Neutrophil (primary cell): Measurements from ENCODE around the gene GUCD1.

Experiments
- H3K27ac ChIP-seq: fragments of 200-600 bp; sonication (generic); 2 replicates; pipeline ENCODE4 v1.5.1; 2016; ENCODE audit warnings: mild to moderate bottlenecking, moderate library complexity
- H3K27me3 ChIP-seq: fragments of 200-600 bp; sonication (generic); 2 replicates; pipeline ENCODE4 v1.6.0; 2016; ENCODE audit warnings: mild to moderate bottlenecking
- H3K36me3 ChIP-seq: fragments of 200-600 bp; sonication (generic); 2 replicates; pipeline ENCODE4 v1.5.1; 2017
- H3K4me1 ChIP-seq, 2 experiments: fragments of 200-600 bp in 1 of 2; sonication (generic) in 1 of 2; 1 replicate in 1 of 2; 2 replicates in 1 of 2; pipeline versions ENCODE4 v1.5.1 to v1.6.1; 2013 to 2016; ENCODE audit warnings: low read depth in 1 of 2, low read length in 1 of 2, mild to moderate bottlenecking in 1 of 2, moderate library complexity in 1 of 2; ENCODE audit not compliant: control insufficient read depth in 1 of 2, insufficient read depth in 1 of 2
- H3K4me3 ChIP-seq, 2 experiments: fragments of 200-600 bp in 1 of 2; sonication (generic) in 1 of 2; 1 replicate in 1 of 2; 2 replicates in 1 of 2; pipeline ENCODE4 v1.5.1; 2013 to 2016; ENCODE audit warnings: low read depth in 1 of 2, low read length in 1 of 2, mild to moderate bottlenecking in 1 of 2, moderate library complexity in 1 of 2
- H3K9me3 ChIP-seq: fragments of 200-600 bp; sonication (generic); 2 replicates; pipeline ENCODE4 v1.5.1; 2016
- CTCF ChIP-seq: fragments of 200-600 bp; sonication (generic); IDR thresholded peaks from 2 replicates; pipeline ENCODE4 v1.5.1; 2016; ENCODE audit warnings: antibody characterized with exemption

GUCD1 gene

GRCh38 chr22:24503137-24503842, 51.6 kb downstream of the GUCD1 start:
- H3K27ac ChIP-seq = peak overlapping the region; percentile 95
- H3K9me3 ChIP-seq = no peaks in the 10 kb centered on the region
- H3K4me1 ChIP-seq = peaks cover 88 to 91% of the 10 kb centered on the region in 2 experiments
- TF ChIP-seq CTCF = peak; percentile 50
- no peaks in the 10 kb centered on the region for H3K36me3 ChIP-seq
- peak overlapping the region in 1 of 2 experiments; percentile 32 for H3K4me3 ChIP-seq
- no peaks in the 10 kb centered on the region for H3K27me3 ChIP-seq

- H3K4me3 ChIP-seq = peak overlapping the region in 1 of 2 experiments; percentile 32
- H3K27me3 ChIP-seq = no peaks in the 10 kb centered on the region
- H3K9me3 ChIP-seq = no peaks in the 10 kb centered on the region
- TF ChIP-seq CTCF = no peak
- no peaks in the 10 kb centered on the region for H3K36me3 ChIP-seq
- peak overlapping the region; percentile 95 for H3K27ac ChIP-seq
- peaks cover 88 to 91% of the 10 kb centered on the region in 2 experiments for H3K4me1 ChIP-seq
These were observed 52.4 kb downstream of the GUCD1 start for GRCh38 chr22:24502541-24502940.

GRCh38 chr22:24502034-24502433, 52.9 kb downstream of the GUCD1 start:
- peak overlapping the region in 1 of 2 experiments; percentile 32 for H3K4me3 ChIP-seq
- peaks cover 88 to 91% of the 10 kb centered on the region in 2 experiments for H3K4me1 ChIP-seq
- peak overlapping the region; percentile 95 for H3K27ac ChIP-seq
- TF ChIP-seq CTCF = no peak
- no peaks in the 10 kb centered on the region for H3K9me3 ChIP-seq
- no peaks in the 10 kb centered on the region for H3K27me3 ChIP-seq
- no peaks in the 10 kb centered on the region for H3K36me3 ChIP-seq

GRCh38 chr22:24501301-24502005, 53.5 kb downstream of the GUCD1 start:
- Histone ChIP-seq H3K9me3 (no peaks in the 10 kb centered on the region), H3K27me3 (no peaks in the 10 kb centered on the region), H3K4me1 (peaks cover 88 to 91% of the 10 kb centered on the region in 2 experiments), H3K4me3 (no peak overlapping the region), H3K27ac (peak overlapping the region; percentile 95), H3K36me3 (no peaks in the 10 kb centered on the region)
- no peak for TF ChIP-seq CTCF

GRCh38 chr22:24500277-24500820, 54.6 kb downstream of the GUCD1 start:
- Histone ChIP-seq H3K4me3 (no peak overlapping the region), H3K9me3 (no peaks in the 10 kb centered on the region), H3K27ac (no peak overlapping the region), H3K36me3 (no peaks in the 10 kb centered on the region), H3K27me3 (peaks cover 4% of the 10 kb centered on the region), H3K4me1 (peaks cover 78 to 88% of the 10 kb centered on the region in 2 experiments)
- TF ChIP-seq CTCF = no peak
